Right lobe of liver (tissue), 6 donors: Measurements from ENCODE around the gene SUFU. TPM values are rescaled to one million over a fixed set of nuclear protein-coding genes. Genes with fewer than 3 reads are reported as not detected.
A peak's percentile ranks its signal among the peaks of the same experiment; 100 is the strongest.
"Not testable (repeated sequence)": the region's sequence is repeated elsewhere in the genome, so short reads cannot be mapped to it uniquely, and the experiment has no call there.

ENCODE experiments used
- ATAC-seq, 4 donors: fragments of 200-7000 bp; cut with Tn5 transposase; one replicate each; pipeline ENCODE4 v1.9.1; 2020; ENCODE audit warnings: mild to moderate bottlenecking in 4 of 4, moderate library complexity in 4 of 4
- DNase-seq, 3 donors: peaks; one replicate each; pipeline ENCODE4 v3.0.0-alpha.2; 2020
- H3K27ac ChIP-seq, 3 donors: fragments of 200-600 bp; one replicate each; pipeline ENCODE4 v1.8.0; 2022
- H3K27me3 ChIP-seq, 2 donors: fragments of 200-600 bp; one replicate each; pipeline ENCODE4 v1.8.0; 2022
- H3K36me3 ChIP-seq, 4 donors: fragments of 200-600 bp; sonication (generic) in 1 of 4; one replicate each; pipeline versions ENCODE4 v1.5.1 to v1.8.0; 2017 to 2022; ENCODE audit warnings: control low read depth in 1 of 4
- H3K4me1 ChIP-seq, 4 donors: fragments of 200-600 bp; sonication (generic) in 1 of 4; one replicate each; pipeline versions ENCODE4 v1.5.1 to v1.8.0; 2017 to 2022; ENCODE audit warnings: control low read depth in 1 of 4
- H3K4me3 ChIP-seq, 3 donors: fragments of 200-600 bp; one replicate each; pipeline ENCODE4 v1.8.0; 2022
- H3K9me3 ChIP-seq, 4 donors: fragments of 200-600 bp; sonication (generic) in 1 of 4; one replicate each; pipeline versions ENCODE4 v1.5.1 to v1.8.0; 2017 to 2022; ENCODE audit warnings: control low read depth in 1 of 4
- CTCF ChIP-seq, 4 donors: fragments of 200-600 bp in 3 of 4; fragments of 450-650 bp in 1 of 4; IDR thresholded peaks; one replicate each; pipeline versions ENCODE4 v1.5.1 to v1.8.0; 2016 to 2022; ENCODE audit warnings: antibody characterized with exemption in 4 of 4, mild to moderate bottlenecking in 2 of 4
- POLR2A ChIP-seq: fragments of 450-650 bp; IDR thresholded peaks from one replicate; pipeline ENCODE4 v1.6.1; 2017; ENCODE audit warnings: antibody characterized with exemption, mild to moderate bottlenecking
- WGBS: methylation state at CpG from one replicate; pipeline ENCODE4 v1.1.6; 2018; ENCODE audit warnings: low coverage, low lambda C conversion rate; ENCODE audit not compliant: insufficient coverage; ENCODE audit errors: missing lambda C conversion rate; 5-methylcytosine and 5-hydroxymethylcytosine counted together
- intact Hi-C, 2 donors: fragments of 100-400 bp; cut with DNase I; formaldehyde crosslinking; loops; one replicate each; pipeline versions ENCODE4 v1.11.2 to v1.14.1; 2022
- total RNA-seq, 6 experiments: library from RNA; depleted of rRNA in 2 of 6; stranded (reverse); fragments of >200 nt in 2 of 6; fragmentation: NEBNext Ultra II Directional in 3 of 6; extraction: Animal tissue kit (Norgen Biotek cat#: 25700) in 3 of 6; gene quantifications; one replicate each; pipeline versions ENCODE4 v1.1.0 to v1.2.4, GENCODE V29; 2016 to 2023
- donor health status: DM: no; HTN: yes; CAD: no.
- donor health status: DM: no; HTN: no; CAD: no.
- donor health status: DM: no; HTN: no; CAD: no.
- donor health status: DM: no; HTN: yes; CAD: no.
- donor health status: DM: no; HTN: yes; CAD: no.

SUFU gene
- total RNA-seq, 6 experiments from 2014 or later, result 4.2 to 6.2 (median 5.1) TPM

GRCh38 chr10:102527546-102527945 is 23.8 kb downstream of the SUFU start:
- Histone ChIP-seq H3K4me3 (no peak overlapping the region), H3K9me3 (no peaks in the 10 kb centered on the region), H3K27ac (no peak overlapping the region), H3K36me3 (peaks cover 0 to 4% (median 0%) of the 10 kb centered on the region in 4 donors), H3K4me1 (no peaks in the 10 kb centered on the region), H3K27me3 (no peaks in the 10 kb centered on the region)
- 83% methylated on average over 2 of the region's 2 CpGs for WGBS
- intact Hi-C loops, result no loop called here
- TF ChIP-seq POLR2A (no peak), CTCF (IDR thresholded peaks at IDR 0.05) (no peak)
- no peak for ATAC-seq
- peak in 1 of 3 donors; percentile 21 for DNase-seq

GRCh38 chr10:102534333-102534732 is 30.6 kb downstream of the SUFU start:
- intact Hi-C loops, result no loop called here
- 93% methylated on average over 7 of the region's 13 CpGs for WGBS
- no peak for DNase-seq

GRCh38 chr10:102534966-102535365 is 31.2 kb downstream of the SUFU start:
- 90% methylated on average over 8 of the region's 9 CpGs for WGBS
- intact Hi-C loops, H3K36me3 ChIP-seq, H3K4me1 ChIP-seq, DNase-seq, H3K9me3 ChIP-seq, H3K27ac ChIP-seq, H3K27me3 ChIP-seq, ATAC-seq, H3K4me3 ChIP-seq: not testable (repeated sequence)

More at GRCh38 chr10:102534333-102534732, 30.6 kb downstream of the SUFU start:
- Histone ChIP-seq H3K36me3 (no peaks in the 10 kb centered on the region), H3K4me1 (no peaks in the 10 kb centered on the region), H3K9me3 (no peaks in the 10 kb centered on the region), H3K27me3 (no peaks in the 10 kb centered on the region), H3K4me3 (no peak overlapping the region), H3K27ac (no peak overlapping the region)
- peak in 2 of 4 donors; percentile 37 to 46 for ATAC-seq
- TF ChIP-seq POLR2A (no peak), CTCF (IDR thresholded peaks at IDR 0.05) (no peak)

GRCh38 chr10:102535481-102536147 is 31.8 kb downstream of the SUFU start:
- H3K4me1 ChIP-seq, result no peaks in the 10 kb centered on the region
- intact Hi-C loops, result no loop called here
- no peak overlapping the region for H3K27ac ChIP-seq
- H3K4me3 ChIP-seq, result no peak overlapping the region
- WGBS, result 100% methylated on average over 5 of the region's 7 CpGs
- H3K36me3 ChIP-seq, result no peaks in the 10 kb centered on the region
- ATAC-seq (no peak), DNase-seq (no peak)
- no peaks in the 10 kb centered on the region for H3K27me3 ChIP-seq
- TF ChIP-seq CTCF (IDR thresholded peaks at IDR 0.05) (no peak), POLR2A (no peak)
- H3K9me3 ChIP-seq, result no peaks in the 10 kb centered on the region

- intact Hi-C loops, result no loop called here
- H3K9me3 ChIP-seq, result no peaks in the 10 kb centered on the region
- no peaks in the 10 kb centered on the region for H3K36me3 ChIP-seq
- no peak for ATAC-seq
- H3K27ac ChIP-seq, result no peak overlapping the region
- H3K4me1 ChIP-seq, result no peaks in the 10 kb centered on the region
- no peaks in the 10 kb centered on the region for H3K27me3 ChIP-seq
- TF ChIP-seq POLR2A (no peak), CTCF (IDR thresholded peaks at IDR 0.05) (no peak)
- no peak for DNase-seq
- no peak overlapping the region for H3K4me3 ChIP-seq
Observed at GRCh38 chr10:102537367-102537766, 33.6 kb downstream of the SUFU start.
